ENCODE measurements around the gene TMEM151A. TPM values are rescaled to one million over a fixed set of nuclear protein-coding genes. Genes with fewer than 3 reads are reported as not detected.

TMEM151A gene
- total RNA-seq, 2 donors from 2014 or later = 0.37 to 0.47 TPM

GRCh38 chr11:66264383-66264782, 27.3 kb upstream of the TMEM151A start:
- no peaks in the 10 kb centered on the region for H3K27me3 ChIP-seq
- H3K36me3 ChIP-seq = no peaks in the 10 kb centered on the region
- H3K4me1 ChIP-seq = peaks cover 10% of the 10 kb centered on the region
- H3K9me3 ChIP-seq = no peaks in the 10 kb centered on the region
- H3K9ac ChIP-seq (ENCODE audit: low read depth in 2 of 2, low read length in 2 of 2) = no peak overlapping the region
- intact Hi-C loops (cut with DNase I) = no loop called here
- H3K27ac ChIP-seq = no peak overlapping the region
- no peak for TF ChIP-seq CTCF (IDR thresholded peaks at IDR 0.05)
- DNase-seq = no peak
- H3K4me3 ChIP-seq = no peak overlapping the region

DNA sequence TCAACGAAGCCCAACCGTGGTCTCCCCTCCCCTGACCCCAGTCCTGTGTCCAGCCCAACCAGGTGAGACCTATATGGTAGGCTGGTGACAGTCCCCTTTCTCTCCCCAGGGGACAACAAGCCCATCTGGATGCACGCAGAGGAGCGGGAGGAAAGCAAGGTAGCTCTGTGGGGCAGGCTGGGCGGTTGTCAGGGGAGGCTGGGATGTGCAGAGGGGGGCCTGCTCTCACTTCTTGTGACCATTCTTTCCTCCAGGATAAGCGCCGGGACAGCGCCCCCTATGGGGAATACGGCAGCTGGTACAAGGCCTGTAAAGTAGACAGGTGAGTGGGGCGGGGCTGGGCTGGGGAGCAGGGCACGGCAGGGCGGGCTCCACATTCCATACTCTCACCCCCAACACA, 26.8 kb upstream of the TMEM151A start:
- H3K9me3 ChIP-seq = no peaks in the 10 kb centered on the region
- intact Hi-C loops (cut with DNase I) = no loop called here
- H3K36me3 ChIP-seq = no peaks in the 10 kb centered on the region
- no peak overlapping the region for H3K4me3 ChIP-seq
- peaks cover 10% of the 10 kb centered on the region for H3K4me1 ChIP-seq
- TF ChIP-seq CTCF (IDR thresholded peaks at IDR 0.05) = no peak
- H3K27ac ChIP-seq = no peak overlapping the region
- no peak for DNase-seq
- H3K27me3 ChIP-seq = no peaks in the 10 kb centered on the region
- H3K9ac ChIP-seq (ENCODE audit: low read depth in 2 of 2, low read length in 2 of 2) = no peak overlapping the region

GRCh38 chr11:66265531-66266377, 25.9 kb upstream of the TMEM151A start:
- intact Hi-C loops (cut with DNase I) = no loop called here
- Histone ChIP-seq H3K4me3 (no peak overlapping the region), H3K9ac (ENCODE audit: low read depth in 2 of 2, low read length in 2 of 2) (no peak overlapping the region), H3K9me3 (no peaks in the 10 kb centered on the region), H3K27ac (no peak overlapping the region), H3K36me3 (no peaks in the 10 kb centered on the region), H3K27me3 (no peaks in the 10 kb centered on the region), H3K4me1 (peaks cover 10% of the 10 kb centered on the region)
- no peak for DNase-seq
- TF ChIP-seq CTCF (IDR thresholded peaks at IDR 0.05) = no peak

- H3K27me3 ChIP-seq = no peaks in the 10 kb centered on the region
- peaks cover 10% of the 10 kb centered on the region for H3K4me1 ChIP-seq
- H3K4me3 ChIP-seq = peak overlapping the region; percentile 68
- intact Hi-C loops (cut with DNase I) = no loop called here
- peak overlapping the region in 1 of 2 donors; percentile 53 for H3K9ac ChIP-seq (ENCODE audit: low read depth in 2 of 2, low read length in 2 of 2)
- no peak for TF ChIP-seq CTCF (IDR thresholded peaks at IDR 0.05)
- peak overlapping the region; percentile 93 for H3K27ac ChIP-seq
- DNase-seq = no peak
- H3K36me3 ChIP-seq = no peaks in the 10 kb centered on the region
- no peaks in the 10 kb centered on the region for H3K9me3 ChIP-seq
These were observed 25.2 kb upstream of the TMEM151A start for GRCh38 chr11:66266378-66267038.

DNA sequence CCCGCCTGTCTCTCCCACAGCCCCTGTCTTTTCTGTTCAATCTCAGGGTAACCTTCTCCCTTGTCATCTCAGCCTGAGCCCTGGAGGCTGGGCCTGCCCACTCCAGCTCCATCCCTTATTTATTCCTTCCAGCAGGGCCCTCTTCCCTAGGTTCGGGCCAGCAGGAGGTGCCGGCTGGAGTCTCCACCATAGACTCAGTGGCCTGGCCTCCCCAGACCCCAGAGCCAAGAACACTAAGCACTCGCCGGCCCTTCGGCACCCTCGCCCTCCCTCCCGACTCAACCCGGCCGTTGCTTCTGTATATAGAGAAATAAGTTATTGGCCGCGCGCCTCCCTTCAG, 24.7 kb upstream of the TMEM151A start:
- Histone ChIP-seq H3K4me1 (peaks cover 10% of the 10 kb centered on the region), H3K27me3 (no peaks in the 10 kb centered on the region), H3K9me3 (no peaks in the 10 kb centered on the region), H3K9ac (ENCODE audit: low read depth in 2 of 2, low read length in 2 of 2) (peak overlapping the region; percentile 53 to 79), H3K27ac (peak overlapping the region; percentile 93), H3K36me3 (no peaks in the 10 kb centered on the region), H3K4me3 (peak overlapping the region; percentile 68)
- DNase-seq = no peak
- no peak for TF ChIP-seq CTCF (IDR thresholded peaks at IDR 0.05)
- intact Hi-C loops (cut with DNase I) = no loop called here

Measured in colonic mucosa (tissue), 4 donors.